GM12878 (cell line): ENCODE results near the gene JTB. TPM values are rescaled to one million over a fixed set of nuclear protein-coding genes. Genes with fewer than 3 reads are reported as not detected.

Experiments used
- ATAC-seq: fragments of 200-7000 bp; cut with Tn5 transposase; 3 replicates; pipeline ENCODE4 v1.9.1; 2020; ENCODE audit warnings: mild to moderate bottlenecking, moderate library complexity
- BruUV-seq: library from RNA; stranded (reverse); fragments of 400-500 nt; replicated peaks from 2 replicates; lab custom pipeline; 2021; lab: Mats Ljungman, UMichigan
- CTCF ChIA-PET: fragments of 300-600 bp; sonication (Branson Sonifier 250); formaldehyde crosslinking; extraction: SDS; loops from one replicate; lab custom pipeline; 2021; ENCODE audit warnings: inconsistent platforms; lab: Yijun Ruan, JAX
- POLR2A ChIA-PET: fragments of 350-600 bp; formaldehyde crosslinking; extraction: SDS; loops from one replicate; lab custom pipeline; 2021; ENCODE audit warnings: inconsistent platforms; lab: Charles Lee
- RAD21 ChIA-PET: fragments of 300-600 bp; sonication (Branson Sonifier 250); formaldehyde crosslinking; loops from one replicate; lab custom pipeline; 2023; ENCODE audit warnings: antibody characterized with exemption; ENCODE audit not compliant: unreplicated experiment; lab: Charles Lee
- SMC1A ChIA-PET: fragments of 300-600 bp; sonication (Branson Sonifier 250); formaldehyde crosslinking; loops from one replicate; lab custom pipeline; 2023; ENCODE audit not compliant: unreplicated experiment, uncharacterized antibody; lab: Charles Lee
- DNase-seq: peaks from one replicate; pipeline ENCODE4 v3.0.0-alpha.2; 2011; ENCODE audit warnings: low read depth, low spot score
- FAIRE-seq: peaks from 3 replicates; lab custom pipeline; 2011; peaks lifted over from hg19 to GRCh38; lab: Jason Lieb, UNC
- H2AFZ ChIP-seq: 2 replicates; pipeline ENCODE4 v1.6.0; 2011; ENCODE audit warnings: low read depth, low read length, control low read depth; ENCODE audit not compliant: control insufficient read depth
- H3K27ac ChIP-seq: 2 replicates; pipeline ENCODE4 v1.5.1; 2011; ENCODE audit warnings: control low read depth; ENCODE audit not compliant: control insufficient read depth, insufficient read depth
- H3K27me3 ChIP-seq, 2 experiments: replicated peaks in 1 of 2; 2 replicates each; pipeline versions ENCODE4 v1.6.0 to v1.6.1; 2011; ENCODE audit warnings: low read length in 1 of 2; ENCODE audit not compliant: control insufficient read depth in 2 of 2, insufficient read depth in 2 of 2
- H3K36me3 ChIP-seq, 2 experiments: 2 replicates each; pipeline ENCODE4 v1.5.1; 2011; ENCODE audit warnings: low read length in 1 of 2; ENCODE audit not compliant: control insufficient read depth in 2 of 2, insufficient read depth in 2 of 2
- H3K4me1 ChIP-seq: 2 replicates; pipeline ENCODE4 v1.6.1; 2011; ENCODE audit warnings: mild to moderate bottlenecking, low read length, moderate library complexity, mixed read lengths; ENCODE audit not compliant: control insufficient read depth, insufficient read depth
- H3K4me2 ChIP-seq: 2 replicates; pipeline ENCODE4 v1.6.0; 2011; ENCODE audit warnings: control low read depth; ENCODE audit not compliant: control insufficient read depth, insufficient read depth
- H3K4me3 ChIP-seq: fragments of 200-600 bp; sonication (generic); 2 replicates; pipeline ENCODE4 v1.5.1; 2016
- H3K79me2 ChIP-seq: 2 replicates; pipeline ENCODE4 v1.6.0; 2011; ENCODE audit warnings: low read length; ENCODE audit not compliant: control insufficient read depth, insufficient read depth
- H3K9ac ChIP-seq: 2 replicates; pipeline ENCODE4 v1.8.0; 2011; ENCODE audit warnings: low read length, control low read depth, mixed read lengths; ENCODE audit not compliant: control insufficient read depth, insufficient read depth
- H3K9me3 ChIP-seq: replicated peaks from 3 replicates; pipeline ENCODE4 v1.5.1; 2011; ENCODE audit warnings: mild to moderate bottlenecking, low read length; ENCODE audit not compliant: control insufficient read depth, insufficient read depth
- H4K20me1 ChIP-seq: 2 replicates; pipeline ENCODE4 v1.6.0; 2011; ENCODE audit not compliant: control insufficient read depth, insufficient read depth
- BRCA1 ChIP-seq: IDR thresholded peaks from 2 replicates; pipeline ENCODE4 v1.6.1; 2011; ENCODE audit warnings: low read depth, low read length, improper control_type of control experiment
- EED ChIP-seq: sonication (generic); IDR thresholded peaks from 2 replicates; pipeline ENCODE4 v1.6.1; 2016; ENCODE audit warnings: antibody characterized with exemption, low read depth
- FOXM1 ChIP-seq: IDR thresholded peaks from 2 replicates; pipeline ENCODE4 v1.6.1; 2012; ENCODE audit warnings: low read depth, mild to moderate bottlenecking, inconsistent platforms, low read length, moderate library complexity
- GABPA ChIP-seq: IDR thresholded peaks from 2 replicates; pipeline ENCODE4 v1.6.1; 2014; ENCODE audit warnings: antibody characterized with exemption, low read depth, mild to moderate bottlenecking, inconsistent platforms
- GATAD2B ChIP-seq: fragments of 450-650 bp; conservative IDR thresholded peaks from 2 replicates; pipeline ENCODE4 v1.6.1; 2017; ENCODE audit warnings: low read depth, mild to moderate bottlenecking, moderate library complexity
- HCFC1 ChIP-seq: fragments of 150-350 bp; IDR thresholded peaks from 2 replicates; pipeline ENCODE4 v1.6.1; 2014; ENCODE audit warnings: low read length
- IKZF2 ChIP-seq, 2 experiments: fragments of 450-650 bp; IDR thresholded peaks; 2 replicates each; pipeline ENCODE4 v1.6.1; 2017; ENCODE audit warnings: mild to moderate bottlenecking in 2 of 2, moderate library complexity in 2 of 2
- NFYB ChIP-seq: IDR thresholded peaks from 2 replicates; pipeline ENCODE4 v1.6.1; 2011; ENCODE audit warnings: low read depth, mild to moderate bottlenecking, low read length, improper control_type of control experiment, moderate library complexity; ENCODE audit not compliant: insufficient read depth
- RBBP5 ChIP-seq: fragments of 200-600 bp; sonication (generic); conservative IDR thresholded peaks from 2 replicates; pipeline ENCODE4 v1.6.1; 2016
- RELA ChIP-seq: fragments of 450-650 bp; IDR thresholded peaks from 2 replicates; pipeline ENCODE4 v1.8.0; 2014; ENCODE audit warnings: borderline replicate concordance; ENCODE audit not compliant: partially characterized antibody
- WGBS: methylation state at CpG from one replicate; pipeline ENCODE4 v1.1.6; 2016; ENCODE audit warnings: low lambda C conversion rate; ENCODE audit not compliant: insufficient replicate concordance, insufficient coverage; ENCODE audit errors: missing lambda C conversion rate; 5-methylcytosine and 5-hydroxymethylcytosine counted together
- in situ Hi-C: fragments of 300-500 bp; cut with MboI; formaldehyde crosslinking; loops from 9 replicates; pipeline ENCODE4 v1.14.3; 2018; ENCODE audit warnings: mixed read lengths
- intact Hi-C: fragments of 100-400 bp; cut with micrococcal nuclease; formaldehyde crosslinking; loops from one replicate; pipeline ENCODE4 v1.14.2; 2022; ENCODE audit not compliant: unreplicated experiment
- polyA plus RNA-seq, 11 experiments: library from polyadenylated mRNA; depleted of rRNA in 4 of 11; unstranded in 6 of 11; stranded (reverse) in 5 of 11; fragments of >200 nt; fragmentation: Nextera tagmentation in 4 of 11; fragmentation: Illumina TruSeq in 1 of 11; extraction: Ambion mirVana in 4 of 11; extraction: Trizol in 1 of 11; gene quantifications; 1 replicate in 1 of 11; 2 replicates in 10 of 11; pipeline versions ENCODE4 v1.2.1 to v1.2.3, GENCODE V29; 2011 to 2016; ENCODE audit warnings: inconsistent platforms in 2 of 11, missing spikeins in 2 of 11, low read depth in 1 of 11
- total RNA-seq, 4 experiments: library from RNA; depleted of rRNA in 3 of 4; stranded (reverse); fragments of >200 nt in 3 of 4; fragmentation: Illumina TruSeq in 1 of 4; extraction: Trizol in 1 of 4; gene quantifications; 2 replicates each; pipeline versions ENCODE4 v1.2.1 to v1.2.3, GENCODE V29; 2013 to 2021
- TF ChIP-seq, protein P1 (sequence below): fragments of 450-650 bp; IDR thresholded peaks from 2 replicates; pipeline ENCODE4 v1.6.1; 2017; ENCODE audit warnings: mild to moderate bottlenecking
- TF ChIP-seq, protein P2 (sequence below): fragments of 450-650 bp; IDR thresholded peaks from 2 replicates; pipeline ENCODE4 v1.6.1; 2017; ENCODE audit warnings: mild to moderate bottlenecking, low read depth, inconsistent platforms; ENCODE audit not compliant: poor library complexity, severe bottlenecking
- TF ChIP-seq, protein P3 (sequence below): fragments of 450-650 bp; IDR thresholded peaks from 2 replicates; pipeline ENCODE4 v1.6.1; 2016; ENCODE audit warnings: mild to moderate bottlenecking
- TF ChIP-seq, protein P4 (sequence below): fragments of 450-650 bp; IDR thresholded peaks from 2 replicates; pipeline ENCODE4 v1.6.1; 2016; ENCODE audit warnings: mild to moderate bottlenecking, moderate library complexity, borderline replicate concordance

JTB gene
- total and polyA plus RNA-seq, 10 of the 15 experiments (the other 5 are each of a cell fraction or from before 2014, with no cell fraction given) = 25.0 to 298 (median 155) TPM

DNA sequence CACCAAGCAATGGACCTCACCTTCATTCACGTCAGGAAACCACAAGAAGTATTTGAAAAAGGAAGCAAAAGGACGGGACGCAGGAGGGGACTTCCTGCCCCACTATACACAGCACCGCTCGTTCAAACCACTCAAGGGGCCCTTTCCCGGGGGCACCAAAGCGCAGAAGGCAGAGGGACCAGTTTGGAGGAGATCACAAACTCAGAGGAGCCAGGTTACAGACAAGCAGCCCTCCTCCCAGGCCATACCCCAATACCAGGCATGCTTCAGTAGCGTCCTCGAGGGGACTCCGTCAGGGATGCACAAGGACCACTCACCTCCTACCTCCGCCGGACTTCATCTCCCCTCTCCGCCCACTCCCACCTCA, 19.7 kb downstream of the JTB start:
- intact Hi-C loops (no loop called here), in situ Hi-C loops (no loop called here)
- peak overlapping the region; percentile 93 for H3K27ac ChIP-seq
- ChIA-PET POLR2A (interaction anchor here (0.7 to 5.5 kb wide), 6 partner anchors 9 to 246 kb away, joined by 4 to 38 read pairs (median 8); partner anchors contain the start of genes CREB3L4, DENND4B, GATAD2B and JTB), RAD21 (interaction anchor here (1.5 to 2.2 kb wide), 3 partner anchors 9 to 20 kb away, joined by 7 to 10 read pairs (median 8); partner anchors contain the start of genes CREB3L4, DENND4B and JTB), SMC1A (interaction anchor here (1.3 to 6.9 kb wide), 4 partner anchors 8 to 29 kb away, joined by 3 to 31 read pairs (median 6); partner anchors contain the start of genes CREB3L4 and RAB13), CTCF (interaction anchor here (1.1 to 5.0 kb wide), 2 partner anchors 11 to 29 kb away, joined by 5 to 27 read pairs; partner anchors contain the start of genes DENND4B and RAB13)
- H3K79me2 ChIP-seq = peaks cover 69% of the 10 kb centered on the region
- H3K27me3 ChIP-seq = no peaks in the 10 kb centered on the region
- H3K4me1 ChIP-seq = peaks cover 14% of the 10 kb centered on the region; the same call in 1 of the 2 replicates
- WGBS = 1% methylated on average over 13 of the region's 13 CpGs
- H3K4me2 ChIP-seq = peak overlapping the region; percentile 96
- FAIRE-seq (peak; percentile 52), ATAC-seq (peak; percentile 55), DNase-seq (no peak)
- H3K36me3 ChIP-seq = peaks cover 19 to 27% of the 10 kb centered on the region in 2 experiments
- TSS peak; percentile 38 for BruUV-seq
- H3K9me3 ChIP-seq = no peaks in the 10 kb centered on the region
- peak overlapping the region; percentile 89 for H3K4me3 ChIP-seq
- peak overlapping the region; percentile 38; the same call in 1 of the 2 replicates for H2AFZ ChIP-seq
- H3K9ac ChIP-seq = peak overlapping the region; percentile 64
- H4K20me1 ChIP-seq = peaks cover 12% of the 10 kb centered on the region; the same call in 1 of the 2 replicates
- TF ChIP-seq, protein P1, sequence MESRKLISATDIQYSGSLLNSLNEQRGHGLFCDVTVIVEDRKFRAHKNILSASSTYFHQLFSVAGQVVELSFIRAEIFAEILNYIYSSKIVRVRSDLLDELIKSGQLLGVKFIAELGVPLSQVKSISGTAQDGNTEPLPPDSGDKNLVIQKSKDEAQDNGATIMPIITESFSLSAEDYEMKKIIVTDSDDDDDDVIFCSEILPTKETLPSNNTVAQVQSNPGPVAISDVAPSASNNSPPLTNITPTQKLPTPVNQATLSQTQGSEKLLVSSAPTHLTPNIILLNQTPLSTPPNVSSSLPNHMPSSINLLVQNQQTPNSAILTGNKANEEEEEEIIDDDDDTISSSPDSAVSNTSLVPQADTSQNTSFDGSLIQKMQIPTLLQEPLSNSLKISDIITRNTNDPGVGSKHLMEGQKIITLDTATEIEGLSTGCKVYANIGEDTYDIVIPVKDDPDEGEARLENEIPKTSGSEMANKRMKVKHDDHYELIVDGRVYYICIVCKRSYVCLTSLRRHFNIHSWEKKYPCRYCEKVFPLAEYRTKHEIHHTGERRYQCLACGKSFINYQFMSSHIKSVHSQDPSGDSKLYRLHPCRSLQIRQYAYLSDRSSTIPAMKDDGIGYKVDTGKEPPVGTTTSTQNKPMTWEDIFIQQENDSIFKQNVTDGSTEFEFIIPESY = no peak
- TF ChIP-seq, protein P2, sequence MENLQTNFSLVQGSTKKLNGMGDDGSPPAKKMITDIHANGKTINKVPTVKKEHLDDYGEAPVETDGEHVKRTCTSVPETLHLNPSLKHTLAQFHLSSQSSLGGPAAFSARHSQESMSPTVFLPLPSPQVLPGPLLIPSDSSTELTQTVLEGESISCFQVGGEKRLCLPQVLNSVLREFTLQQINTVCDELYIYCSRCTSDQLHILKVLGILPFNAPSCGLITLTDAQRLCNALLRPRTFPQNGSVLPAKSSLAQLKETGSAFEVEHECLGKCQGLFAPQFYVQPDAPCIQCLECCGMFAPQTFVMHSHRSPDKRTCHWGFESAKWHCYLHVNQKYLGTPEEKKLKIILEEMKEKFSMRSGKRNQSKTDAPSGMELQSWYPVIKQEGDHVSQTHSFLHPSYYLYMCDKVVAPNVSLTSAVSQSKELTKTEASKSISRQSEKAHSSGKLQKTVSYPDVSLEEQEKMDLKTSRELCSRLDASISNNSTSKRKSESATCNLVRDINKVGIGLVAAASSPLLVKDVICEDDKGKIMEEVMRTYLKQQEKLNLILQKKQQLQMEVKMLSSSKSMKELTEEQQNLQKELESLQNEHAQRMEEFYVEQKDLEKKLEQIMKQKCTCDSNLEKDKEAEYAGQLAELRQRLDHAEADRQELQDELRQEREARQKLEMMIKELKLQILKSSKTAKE = peak; percentile 37
- no peak for TF ChIP-seq FOXM1
- no peak for TF ChIP-seq BRCA1
- TF ChIP-seq NFYB = no peak
- TF ChIP-seq RBBP5 = no peak
- TF ChIP-seq IKZF2 (IDR thresholded peaks at IDR 0.05) = peak in 1 of 2 experiments; percentile 32; a peak in 2 of 4 replicates
- TF ChIP-seq GATAD2B = peak; percentile 18; the same call in 1 of the 2 replicates
- no peak for TF ChIP-seq GABPA
- TF ChIP-seq EED = peak; percentile 54
- TF ChIP-seq, protein P3, sequence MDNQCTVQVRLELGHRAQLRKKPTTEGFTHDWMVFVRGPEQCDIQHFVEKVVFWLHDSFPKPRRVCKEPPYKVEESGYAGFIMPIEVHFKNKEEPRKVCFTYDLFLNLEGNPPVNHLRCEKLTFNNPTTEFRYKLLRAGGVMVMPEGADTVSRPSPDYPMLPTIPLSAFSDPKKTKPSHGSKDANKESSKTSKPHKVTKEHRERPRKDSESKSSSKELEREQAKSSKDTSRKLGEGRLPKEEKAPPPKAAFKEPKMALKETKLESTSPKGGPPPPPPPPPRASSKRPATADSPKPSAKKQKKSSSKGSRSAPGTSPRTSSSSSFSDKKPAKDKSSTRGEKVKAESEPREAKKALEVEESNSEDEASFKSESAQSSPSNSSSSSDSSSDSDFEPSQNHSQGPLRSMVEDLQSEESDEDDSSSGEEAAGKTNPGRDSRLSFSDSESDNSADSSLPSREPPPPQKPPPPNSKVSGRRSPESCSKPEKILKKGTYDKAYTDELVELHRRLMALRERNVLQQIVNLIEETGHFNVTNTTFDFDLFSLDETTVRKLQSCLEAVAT = peak; percentile 79; the same call in 1 of the 2 replicates
- TF ChIP-seq RELA = no peak
- no peak for TF ChIP-seq HCFC1
- TF ChIP-seq, protein P4, sequence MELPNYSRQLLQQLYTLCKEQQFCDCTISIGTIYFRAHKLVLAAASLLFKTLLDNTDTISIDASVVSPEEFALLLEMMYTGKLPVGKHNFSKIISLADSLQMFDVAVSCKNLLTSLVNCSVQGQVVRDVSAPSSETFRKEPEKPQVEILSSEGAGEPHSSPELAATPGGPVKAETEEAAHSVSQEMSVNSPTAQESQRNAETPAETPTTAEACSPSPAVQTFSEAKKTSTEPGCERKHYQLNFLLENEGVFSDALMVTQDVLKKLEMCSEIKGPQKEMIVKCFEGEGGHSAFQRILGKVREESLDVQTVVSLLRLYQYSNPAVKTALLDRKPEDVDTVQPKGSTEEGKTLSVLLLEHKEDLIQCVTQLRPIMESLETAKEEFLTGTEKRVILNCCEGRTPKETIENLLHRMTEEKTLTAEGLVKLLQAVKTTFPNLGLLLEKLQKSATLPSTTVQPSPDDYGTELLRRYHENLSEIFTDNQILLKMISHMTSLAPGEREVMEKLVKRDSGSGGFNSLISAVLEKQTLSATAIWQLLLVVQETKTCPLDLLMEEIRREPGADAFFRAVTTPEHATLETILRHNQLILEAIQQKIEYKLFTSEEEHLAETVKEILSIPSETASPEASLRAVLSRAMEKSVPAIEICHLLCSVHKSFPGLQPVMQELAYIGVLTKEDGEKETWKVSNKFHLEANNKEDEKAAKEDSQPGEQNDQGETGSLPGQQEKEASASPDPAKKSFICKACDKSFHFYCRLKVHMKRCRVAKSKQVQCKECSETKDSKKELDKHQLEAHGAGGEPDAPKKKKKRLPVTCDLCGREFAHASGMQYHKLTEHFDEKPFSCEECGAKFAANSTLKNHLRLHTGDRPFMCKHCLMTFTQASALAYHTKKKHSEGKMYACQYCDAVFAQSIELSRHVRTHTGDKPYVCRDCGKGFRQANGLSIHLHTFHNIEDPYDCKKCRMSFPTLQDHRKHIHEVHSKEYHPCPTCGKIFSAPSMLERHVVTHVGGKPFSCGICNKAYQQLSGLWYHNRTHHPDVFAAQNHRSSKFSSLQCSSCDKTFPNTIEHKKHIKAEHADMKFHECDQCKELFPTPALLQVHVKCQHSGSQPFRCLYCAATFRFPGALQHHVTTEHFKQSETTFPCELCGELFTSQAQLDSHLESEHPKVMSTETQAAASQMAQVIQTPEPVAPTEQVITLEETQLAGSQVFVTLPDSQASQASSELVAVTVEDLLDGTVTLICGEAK = peak; percentile 62; the same call in 1 of the 2 replicates
